Breast epithelium (tissue), 3 donors: ENCODE data around the gene DMRT1.

Source experiments
- POLR2A ChIP-seq: fragments of 450-650 bp; IDR thresholded peaks from one replicate; pipeline ENCODE4 v1.6.1; 2016; ENCODE audit warnings: antibody characterized with exemption, mild to moderate bottlenecking, moderate library complexity
- TF ChIP-seq, protein P1 (sequence below), 3 donors: fragments of 450-650 bp; IDR thresholded peaks; one replicate each; pipeline ENCODE4 v1.5.1; 2016 to 2017; ENCODE audit warnings: antibody characterized with exemption in 3 of 3, mild to moderate bottlenecking in 3 of 3, moderate library complexity in 3 of 3

DNA sequence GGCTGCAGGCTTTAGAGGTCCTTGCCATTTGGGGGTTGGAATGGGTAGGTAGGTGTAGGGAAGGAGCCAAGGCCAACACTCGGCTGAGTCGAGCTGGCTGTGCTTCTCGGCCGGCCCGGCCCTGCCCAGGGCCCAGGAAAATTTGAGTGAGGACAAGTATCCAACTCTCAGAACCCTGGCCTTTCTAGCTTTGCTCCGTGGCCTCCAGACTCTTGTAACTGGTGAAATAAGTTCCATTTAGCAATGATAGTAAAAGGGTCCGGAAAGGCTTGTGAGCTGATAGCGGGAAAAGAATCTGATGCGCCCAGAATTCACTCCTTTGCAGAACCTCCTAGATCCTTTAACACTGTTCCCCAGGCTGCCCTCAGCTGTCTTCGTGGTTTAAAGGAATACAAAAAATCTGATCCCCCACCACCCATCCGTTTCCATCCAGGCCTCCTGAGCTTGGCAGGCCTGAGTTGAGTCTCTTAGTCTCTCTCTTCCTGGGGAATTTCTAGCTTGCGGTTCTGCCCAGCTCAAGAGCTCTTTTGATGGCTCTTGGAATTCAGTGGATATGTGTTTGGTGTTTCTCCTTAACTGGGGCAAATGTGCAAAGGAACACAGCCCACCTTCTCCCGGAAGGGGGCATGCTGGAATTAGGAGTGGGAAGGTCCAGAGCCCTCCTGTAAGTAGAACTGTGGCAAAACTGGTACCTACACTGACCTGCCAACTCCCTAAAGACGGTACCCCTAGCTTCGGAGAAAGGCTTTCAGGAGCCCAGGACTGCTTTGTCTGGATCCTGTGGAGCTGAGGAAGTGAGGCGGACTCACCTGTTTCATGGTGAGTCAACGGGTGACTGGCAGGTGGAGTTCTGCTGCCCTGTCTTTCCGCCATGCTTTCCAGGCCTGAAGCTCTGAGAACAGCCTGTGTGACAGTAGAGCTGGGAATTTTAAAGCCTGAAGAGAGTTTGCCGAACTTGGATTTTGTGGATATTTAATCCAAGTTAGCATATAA lies 136.6 kb downstream of the DMRT1 start:
- TF ChIP-seq POLR2A, result no peak
- TF ChIP-seq, protein P1, sequence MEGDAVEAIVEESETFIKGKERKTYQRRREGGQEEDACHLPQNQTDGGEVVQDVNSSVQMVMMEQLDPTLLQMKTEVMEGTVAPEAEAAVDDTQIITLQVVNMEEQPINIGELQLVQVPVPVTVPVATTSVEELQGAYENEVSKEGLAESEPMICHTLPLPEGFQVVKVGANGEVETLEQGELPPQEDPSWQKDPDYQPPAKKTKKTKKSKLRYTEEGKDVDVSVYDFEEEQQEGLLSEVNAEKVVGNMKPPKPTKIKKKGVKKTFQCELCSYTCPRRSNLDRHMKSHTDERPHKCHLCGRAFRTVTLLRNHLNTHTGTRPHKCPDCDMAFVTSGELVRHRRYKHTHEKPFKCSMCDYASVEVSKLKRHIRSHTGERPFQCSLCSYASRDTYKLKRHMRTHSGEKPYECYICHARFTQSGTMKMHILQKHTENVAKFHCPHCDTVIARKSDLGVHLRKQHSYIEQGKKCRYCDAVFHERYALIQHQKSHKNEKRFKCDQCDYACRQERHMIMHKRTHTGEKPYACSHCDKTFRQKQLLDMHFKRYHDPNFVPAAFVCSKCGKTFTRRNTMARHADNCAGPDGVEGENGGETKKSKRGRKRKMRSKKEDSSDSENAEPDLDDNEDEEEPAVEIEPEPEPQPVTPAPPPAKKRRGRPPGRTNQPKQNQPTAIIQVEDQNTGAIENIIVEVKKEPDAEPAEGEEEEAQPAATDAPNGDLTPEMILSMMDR (IDR thresholded peaks at IDR 0.05), result no peak
